ENCODE results near the gene CD1E. TPM values are rescaled to one million over a fixed set of nuclear protein-coding genes. Genes with fewer than 3 reads are reported as not detected.

CD1E gene
- total RNA-seq, 1 experiment from 2014 or later: not detected

DNA sequence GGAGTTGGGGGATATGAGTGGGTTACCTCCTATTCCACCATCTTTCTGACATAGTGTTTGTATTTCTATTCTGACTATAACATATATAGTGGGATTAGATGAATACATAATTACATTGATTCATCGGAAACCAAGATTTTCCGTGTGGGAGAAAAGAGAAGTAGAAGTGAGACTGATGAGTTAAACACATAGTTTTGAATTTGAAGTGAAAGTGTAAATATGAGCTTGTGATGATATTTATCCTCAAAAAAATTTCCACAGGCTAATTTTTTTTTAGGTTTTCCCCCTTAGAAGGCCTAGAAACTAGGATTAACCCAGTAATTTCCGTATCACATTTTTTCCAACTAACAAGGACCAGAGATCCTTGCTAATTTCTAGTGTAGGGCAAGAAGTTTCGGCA is 29.3 kb upstream of the CD1E start:
- intact Hi-C loops (cut with micrococcal nuclease): no loop called here
- BruUV-seq (replicated peaks): no TSS peak
- no peak overlapping the region for H3K27ac Mint-ChIP-seq (ENCODE audit: low read depth, unreplicated experiment)
- no peak overlapping the region for H3K4me3 Mint-ChIP-seq (ENCODE audit: unreplicated experiment)
- H3K4me1 Mint-ChIP-seq (ENCODE audit: insufficient read depth, unreplicated experiment): no peaks in the 10 kb centered on the region
- no peak for DNase-seq (ENCODE audit: unreplicated experiment)
- POLR2A ChIA-PET: no interaction called here
- TF ChIP-seq, protein P1, sequence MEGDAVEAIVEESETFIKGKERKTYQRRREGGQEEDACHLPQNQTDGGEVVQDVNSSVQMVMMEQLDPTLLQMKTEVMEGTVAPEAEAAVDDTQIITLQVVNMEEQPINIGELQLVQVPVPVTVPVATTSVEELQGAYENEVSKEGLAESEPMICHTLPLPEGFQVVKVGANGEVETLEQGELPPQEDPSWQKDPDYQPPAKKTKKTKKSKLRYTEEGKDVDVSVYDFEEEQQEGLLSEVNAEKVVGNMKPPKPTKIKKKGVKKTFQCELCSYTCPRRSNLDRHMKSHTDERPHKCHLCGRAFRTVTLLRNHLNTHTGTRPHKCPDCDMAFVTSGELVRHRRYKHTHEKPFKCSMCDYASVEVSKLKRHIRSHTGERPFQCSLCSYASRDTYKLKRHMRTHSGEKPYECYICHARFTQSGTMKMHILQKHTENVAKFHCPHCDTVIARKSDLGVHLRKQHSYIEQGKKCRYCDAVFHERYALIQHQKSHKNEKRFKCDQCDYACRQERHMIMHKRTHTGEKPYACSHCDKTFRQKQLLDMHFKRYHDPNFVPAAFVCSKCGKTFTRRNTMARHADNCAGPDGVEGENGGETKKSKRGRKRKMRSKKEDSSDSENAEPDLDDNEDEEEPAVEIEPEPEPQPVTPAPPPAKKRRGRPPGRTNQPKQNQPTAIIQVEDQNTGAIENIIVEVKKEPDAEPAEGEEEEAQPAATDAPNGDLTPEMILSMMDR (IDR thresholded peaks at IDR 0.05; ENCODE audit: unreplicated experiment): no peak
- H3K27me3 Mint-ChIP-seq (ENCODE audit: insufficient read depth, unreplicated experiment): peaks cover 28% of the 10 kb centered on the region
- CTCF ChIA-PET: no interaction called here
- no peaks in the 10 kb centered on the region for H3K9me3 Mint-ChIP-seq (ENCODE audit: unreplicated experiment)
- H3K36me3 Mint-ChIP-seq (ENCODE audit: insufficient read depth, unreplicated experiment): no peaks in the 10 kb centered on the region

DNA sequence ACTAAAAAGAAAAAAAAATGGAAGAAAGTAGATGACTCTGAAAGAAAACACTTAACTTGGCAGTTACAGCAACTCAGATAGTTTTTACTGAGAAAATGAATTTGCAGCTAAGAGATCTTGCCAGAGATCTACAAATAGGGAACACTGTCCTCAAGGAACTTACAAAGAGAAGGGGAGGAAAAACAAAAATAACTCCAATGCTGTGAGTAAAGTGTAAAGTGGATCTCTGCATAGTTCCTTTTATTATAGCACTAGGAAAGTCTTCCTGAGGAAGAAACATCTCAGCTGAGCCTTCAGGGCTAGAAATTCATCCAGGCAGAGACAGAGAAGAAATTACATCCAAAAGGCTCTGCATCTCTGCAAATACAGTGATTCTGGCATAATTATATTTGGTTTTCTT is 26.2 kb upstream of the CD1E start:
- H3K4me3 Mint-ChIP-seq (ENCODE audit: unreplicated experiment): no peak overlapping the region
- no peaks in the 10 kb centered on the region for H3K36me3 Mint-ChIP-seq (ENCODE audit: insufficient read depth, unreplicated experiment)
- no peak overlapping the region for H3K27ac Mint-ChIP-seq (ENCODE audit: low read depth, unreplicated experiment)
- no peaks in the 10 kb centered on the region for H3K9me3 Mint-ChIP-seq (ENCODE audit: unreplicated experiment)
- TF ChIP-seq, protein P1 (IDR thresholded peaks at IDR 0.05; ENCODE audit: unreplicated experiment): no peak
- intact Hi-C loops (cut with micrococcal nuclease): no loop called here
- no TSS peak for BruUV-seq (replicated peaks)
- POLR2A ChIA-PET: no interaction called here
- H3K4me1 Mint-ChIP-seq (ENCODE audit: insufficient read depth, unreplicated experiment): no peaks in the 10 kb centered on the region
- CTCF ChIA-PET: interaction anchor here (0.5 to 1.2 kb wide), 5 partner anchors 8 to 377 kb away, joined by 3 to 6 read pairs (median 4); no protein-coding TSS in a partner anchor
- DNase-seq (ENCODE audit: unreplicated experiment): no peak
- H3K27me3 Mint-ChIP-seq (ENCODE audit: insufficient read depth, unreplicated experiment): peaks cover 23% of the 10 kb centered on the region

DNA sequence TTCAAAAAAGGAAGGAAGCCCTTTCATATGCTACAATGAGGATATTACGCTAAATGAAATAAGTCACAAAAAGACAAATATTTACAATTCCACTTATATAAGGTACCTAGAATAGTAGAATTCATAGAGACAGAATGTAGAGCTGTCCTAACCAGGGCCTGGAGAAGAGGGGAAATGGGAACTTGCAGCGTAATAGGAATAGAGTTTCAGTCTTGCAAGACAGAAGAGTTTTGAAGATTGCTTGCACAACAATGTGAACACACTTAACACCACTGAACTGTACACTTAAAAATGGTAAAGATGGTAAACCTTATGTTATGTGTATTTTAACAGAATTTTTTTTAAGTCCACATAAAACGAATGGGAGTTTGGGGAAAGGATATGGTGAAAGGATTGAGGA is 25.3 kb upstream of the CD1E start:
- H3K4me1 Mint-ChIP-seq (ENCODE audit: insufficient read depth, unreplicated experiment): no peaks in the 10 kb centered on the region
- ChIA-PET POLR2A (no interaction called here), CTCF (interaction anchor here (0.6 to 1.0 kb wide), 3 partner anchors 8 to 73 kb away, joined by 3 to 4 read pairs (median 3); no protein-coding TSS in a partner anchor)
- H3K27me3 Mint-ChIP-seq (ENCODE audit: insufficient read depth, unreplicated experiment): peaks cover 19% of the 10 kb centered on the region
- BruUV-seq (replicated peaks): no TSS peak
- no peaks in the 10 kb centered on the region for H3K36me3 Mint-ChIP-seq (ENCODE audit: insufficient read depth, unreplicated experiment)
- DNase-seq (ENCODE audit: unreplicated experiment): no peak
- no peak overlapping the region for H3K27ac Mint-ChIP-seq (ENCODE audit: low read depth, unreplicated experiment)
- intact Hi-C loops (cut with micrococcal nuclease): no loop called here
- H3K9me3 Mint-ChIP-seq (ENCODE audit: unreplicated experiment): no peaks in the 10 kb centered on the region
- no peak overlapping the region for H3K4me3 Mint-ChIP-seq (ENCODE audit: unreplicated experiment)
- TF ChIP-seq, protein P1 (IDR thresholded peaks at IDR 0.05; ENCODE audit: unreplicated experiment): no peak

DNA sequence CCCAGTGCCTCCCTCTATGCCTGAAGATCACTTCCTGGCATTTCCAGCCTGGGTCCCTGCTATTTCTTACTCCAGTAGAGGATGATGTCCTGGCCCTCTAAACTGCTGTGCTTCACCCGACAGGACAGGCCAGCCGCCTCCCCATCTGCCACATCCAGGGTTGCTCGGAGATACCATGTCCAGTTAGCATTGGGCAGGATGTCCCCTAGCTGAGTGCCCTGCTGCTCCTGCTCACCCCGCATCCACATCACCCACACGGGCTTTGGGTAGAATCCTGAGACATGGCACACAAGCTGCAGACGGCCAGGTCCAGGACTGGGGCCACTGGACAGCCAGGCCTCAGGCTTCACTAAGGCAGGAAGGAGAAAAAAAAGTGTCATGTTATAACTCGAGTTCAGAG is 24.4 kb upstream of the CD1E start:
- TF ChIP-seq, protein P1 (IDR thresholded peaks at IDR 0.05; ENCODE audit: unreplicated experiment): no peak
- Mint-ChIP-seq H3K27ac (ENCODE audit: low read depth, unreplicated experiment) (no peak overlapping the region), H3K9me3 (ENCODE audit: unreplicated experiment) (no peaks in the 10 kb centered on the region), H3K27me3 (ENCODE audit: insufficient read depth, unreplicated experiment) (peaks cover 16% of the 10 kb centered on the region), H3K4me1 (ENCODE audit: insufficient read depth, unreplicated experiment) (no peaks in the 10 kb centered on the region), H3K36me3 (ENCODE audit: insufficient read depth, unreplicated experiment) (no peaks in the 10 kb centered on the region), H3K4me3 (ENCODE audit: unreplicated experiment) (no peak overlapping the region)
- CTCF ChIA-PET: interaction anchor here (0.6 to 1.9 kb wide), 12 partner anchors 8 to 1797 kb away, joined by 3 to 16 read pairs (median 4); partner anchors contain the start of gene CD1E
- no peak for DNase-seq (ENCODE audit: unreplicated experiment)
- POLR2A ChIA-PET: no interaction called here
- no TSS peak for BruUV-seq (replicated peaks)
- intact Hi-C loops (cut with micrococcal nuclease): loop anchor here (1.0 kb wide), 1 partner anchor 125 kb away; no protein-coding TSS in a partner anchor
